Ovary (tissue), 3 donors: ENCODE measurements around the gene FN3K.

Experiments used
- CTCF ChIP-seq, 3 donors: fragments of 450-650 bp in 2 of 3; fragments of 200-600 bp in 1 of 3; IDR thresholded peaks; one replicate each; pipeline versions ENCODE4 v1.5.1 to v1.8.0; 2016 to 2022; ENCODE audit warnings: antibody characterized with exemption in 3 of 3, mild to moderate bottlenecking in 1 of 3
- EP300 ChIP-seq: sonication (generic); formaldehyde crosslinking; IDR thresholded peaks from one replicate; pipeline ENCODE4 v1.6.1; 2017; ENCODE audit warnings: antibody characterized with exemption
- POLR2A ChIP-seq: fragments of 450-650 bp; IDR thresholded peaks from one replicate; pipeline ENCODE4 v1.6.1; 2017; ENCODE audit warnings: antibody characterized with exemption, mild to moderate bottlenecking, moderate library complexity
- donor health status: DM: no; HTN: no; CAD: no.

GRCh38 chr17:82689077-82689476 is 46.3 kb upstream of the FN3K start:
- TF ChIP-seq CTCF (IDR thresholded peaks at IDR 0.05): no peak
- TF ChIP-seq EP300: no peak
- no peak for TF ChIP-seq POLR2A
